ENCODE results near the gene TULP4. TPM values are rescaled to one million over a fixed set of nuclear protein-coding genes. Genes with fewer than 3 reads are reported as not detected.

TULP4 gene
- polyA plus RNA-seq, 2 of the 4 experiments (the other 2 are of a cell fraction), result 5.0 to 10.6 TPM

DNA sequence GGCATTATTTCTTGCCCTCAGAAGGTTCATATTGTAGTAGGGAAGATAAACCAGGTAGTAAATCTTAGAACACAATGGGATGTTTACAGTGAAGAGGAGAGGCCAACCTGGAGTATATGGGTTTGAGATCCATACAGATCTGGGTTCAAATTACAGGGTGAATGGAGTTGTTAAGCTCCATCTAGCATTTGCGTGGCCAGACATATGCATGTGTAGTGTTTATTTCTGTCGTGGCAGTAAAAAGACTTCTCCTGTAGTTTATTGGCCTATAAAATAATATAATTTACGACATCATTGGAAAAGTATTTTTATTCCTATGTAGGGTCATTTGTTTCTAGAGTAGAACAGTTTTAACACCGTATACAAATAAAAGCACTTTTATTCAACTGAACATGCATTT, 25.2 kb upstream of the TULP4 start:
- TF ChIP-seq, protein P1, sequence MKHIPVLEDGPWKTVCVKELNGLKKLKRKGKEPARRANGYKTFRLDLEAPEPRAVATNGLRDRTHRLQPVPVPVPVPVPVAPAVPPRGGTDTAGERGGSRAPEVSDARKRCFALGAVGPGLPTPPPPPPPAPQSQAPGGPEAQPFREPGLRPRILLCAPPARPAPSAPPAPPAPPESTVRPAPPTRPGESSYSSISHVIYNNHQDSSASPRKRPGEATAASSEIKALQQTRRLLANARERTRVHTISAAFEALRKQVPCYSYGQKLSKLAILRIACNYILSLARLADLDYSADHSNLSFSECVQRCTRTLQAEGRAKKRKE (CRISPR knock-in tag; IDR thresholded peaks at IDR 0.05; ENCODE audit: low read depth), result no peak
- TF ChIP-seq MYC (IDR thresholded peaks at IDR 0.05; ENCODE audit: borderline replicate concordance, low read length) (no peak), FOXS1 (CRISPR knock-in tag; IDR thresholded peaks at IDR 0.05) (no peak), EHMT2 (IDR thresholded peaks at IDR 0.05; ENCODE audit: low read depth) (no peak), NPAS2 (CRISPR knock-in tag; IDR thresholded peaks at IDR 0.05; ENCODE audit: borderline replicate concordance) (no peak), JUN (IDR thresholded peaks at IDR 0.05) (no peak), BHLHE40 (IDR thresholded peaks at IDR 0.05; ENCODE audit: low read depth, low read length) (no peak), HOXA7 (CRISPR knock-in tag; IDR thresholded peaks at IDR 0.05) (no peak)
- TF ChIP-seq, protein P2, sequence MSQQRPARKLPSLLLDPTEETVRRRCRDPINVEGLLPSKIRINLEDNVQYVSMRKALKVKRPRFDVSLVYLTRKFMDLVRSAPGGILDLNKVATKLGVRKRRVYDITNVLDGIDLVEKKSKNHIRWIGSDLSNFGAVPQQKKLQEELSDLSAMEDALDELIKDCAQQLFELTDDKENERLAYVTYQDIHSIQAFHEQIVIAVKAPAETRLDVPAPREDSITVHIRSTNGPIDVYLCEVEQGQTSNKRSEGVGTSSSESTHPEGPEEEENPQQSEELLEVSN (IDR thresholded peaks at IDR 0.05; ENCODE audit: borderline replicate concordance, low read depth), result no peak
- FAIRE-seq (no peak), ATAC-seq (no peak), DNase-seq (ENCODE audit: low read depth in 1 of 2, low spot score in 1 of 2) (no peak)
- ChIA-PET CTCF (no interaction called here), POLR2A (no interaction called here)
- H3K27ac ChIP-seq, result no peak overlapping the region
- no peaks in the 10 kb centered on the region for H3K9me3 ChIP-seq
- H3K4me1 ChIP-seq, result peaks cover 35% of the 10 kb centered on the region
- no peak overlapping the region for H3K4me3 ChIP-seq
- 89% methylated on average over 4 of the region's 4 CpGs for WGBS (ENCODE audit: missing lambda C conversion rate)
- H3K4me2 ChIP-seq, result no peak overlapping the region

DNA sequence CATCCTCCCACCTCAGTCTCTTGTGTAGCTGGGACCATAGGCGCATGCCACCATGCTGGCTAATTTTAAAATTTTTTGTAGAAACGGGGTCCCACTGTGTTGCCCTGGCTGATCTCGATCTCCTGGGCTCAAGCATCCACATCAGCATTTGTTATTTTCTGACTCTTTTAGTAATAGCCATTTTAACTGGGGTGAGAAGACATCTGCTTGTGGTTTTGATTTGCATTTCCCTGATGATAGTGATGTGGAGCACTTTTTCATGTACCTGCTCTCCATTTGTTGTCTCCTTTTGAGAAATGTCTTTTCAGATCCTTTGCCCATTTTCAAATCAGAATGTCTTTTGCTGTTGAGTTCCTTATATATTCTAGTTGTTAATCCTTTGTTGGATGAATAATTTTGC, 22.2 kb upstream of the TULP4 start:
- Histone ChIP-seq H3K27ac (no peak overlapping the region), H3K4me2 (no peak overlapping the region), H3K4me1 (peaks cover 14% of the 10 kb centered on the region; the same call in 2 of the 3 replicates), H3K9me3 (no peaks in the 10 kb centered on the region), H3K4me3 (no peak overlapping the region)
- CTCF ChIA-PET, result no interaction called here
- FAIRE-seq (no peak), DNase-seq (ENCODE audit: low read depth in 1 of 2, low spot score in 1 of 2) (no peak), ATAC-seq (no peak)
- POLR2A ChIA-PET, result no interaction called here
- TF ChIP-seq RAD21 (conservative IDR thresholded peaks at IDR 0.05 in 1 of 2, IDR thresholded peaks at IDR 0.05 in 1 of 2) (no peak), POLR2A (IDR thresholded peaks at IDR 0.05; ENCODE audit: low read length) (no peak), EHMT2 (IDR thresholded peaks at IDR 0.05; ENCODE audit: low read depth) (no peak), ZSCAN20 (CRISPR knock-in tag; IDR thresholded peaks at IDR 0.05) (no peak), FOSB (CRISPR knock-in tag; IDR thresholded peaks at IDR 0.05) (no peak), CEBPB (IDR thresholded peaks at IDR 0.05) (no peak), HOXA7 (CRISPR knock-in tag; IDR thresholded peaks at IDR 0.05) (no peak), ZC3H11A (IDR thresholded peaks at IDR 0.05) (no peak), HDAC2 (IDR thresholded peaks at IDR 0.05) (no peak), ESRRA (IDR thresholded peaks at IDR 0.05; ENCODE audit: borderline replicate concordance, low read length) (no peak), SREBF2 (IDR thresholded peaks at IDR 0.05) (no peak), FOXS1 (CRISPR knock-in tag; IDR thresholded peaks at IDR 0.05) (no peak), CHD2 (IDR thresholded peaks at IDR 0.05; ENCODE audit: low read length, partially characterized antibody) (no peak)
- TF ChIP-seq, protein P3, sequence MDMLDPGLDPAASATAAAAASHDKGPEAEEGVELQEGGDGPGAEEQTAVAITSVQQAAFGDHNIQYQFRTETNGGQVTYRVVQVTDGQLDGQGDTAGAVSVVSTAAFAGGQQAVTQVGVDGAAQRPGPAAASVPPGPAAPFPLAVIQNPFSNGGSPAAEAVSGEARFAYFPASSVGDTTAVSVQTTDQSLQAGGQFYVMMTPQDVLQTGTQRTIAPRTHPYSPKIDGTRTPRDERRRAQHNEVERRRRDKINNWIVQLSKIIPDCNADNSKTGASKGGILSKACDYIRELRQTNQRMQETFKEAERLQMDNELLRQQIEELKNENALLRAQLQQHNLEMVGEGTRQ (IDR thresholded peaks at IDR 0.05), result no peak
- TF ChIP-seq, protein P4, sequence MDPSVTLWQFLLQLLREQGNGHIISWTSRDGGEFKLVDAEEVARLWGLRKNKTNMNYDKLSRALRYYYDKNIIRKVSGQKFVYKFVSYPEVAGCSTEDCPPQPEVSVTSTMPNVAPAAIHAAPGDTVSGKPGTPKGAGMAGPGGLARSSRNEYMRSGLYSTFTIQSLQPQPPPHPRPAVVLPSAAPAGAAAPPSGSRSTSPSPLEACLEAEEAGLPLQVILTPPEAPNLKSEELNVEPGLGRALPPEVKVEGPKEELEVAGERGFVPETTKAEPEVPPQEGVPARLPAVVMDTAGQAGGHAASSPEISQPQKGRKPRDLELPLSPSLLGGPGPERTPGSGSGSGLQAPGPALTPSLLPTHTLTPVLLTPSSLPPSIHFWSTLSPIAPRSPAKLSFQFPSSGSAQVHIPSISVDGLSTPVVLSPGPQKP (IDR thresholded peaks at IDR 0.05; ENCODE audit: low read depth, low read length), result no peak
- TF ChIP-seq, protein P2 (IDR thresholded peaks at IDR 0.05; ENCODE audit: borderline replicate concordance, low read depth), result no peak
- TF ChIP-seq, protein P5, sequence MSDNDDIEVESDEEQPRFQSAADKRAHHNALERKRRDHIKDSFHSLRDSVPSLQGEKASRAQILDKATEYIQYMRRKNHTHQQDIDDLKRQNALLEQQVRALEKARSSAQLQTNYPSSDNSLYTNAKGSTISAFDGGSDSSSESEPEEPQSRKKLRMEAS (IDR thresholded peaks at IDR 0.05), result no peak
- 63% methylated on average over 3 of the region's 3 CpGs for WGBS (ENCODE audit: missing lambda C conversion rate)
